Measurements from ENCODE around the gene RPAP3.

Gene RPAP3

GRCh38 chr12:47718531-47718930 lies 12.7 kb upstream of the RPAP3 start:
- no peak for DNase-seq

GRCh38 chr12:47717443-47718193 lies 11.8 kb upstream of the RPAP3 start:
- peak; percentile 61 for DNase-seq

- no peak for DNase-seq
Measured at GRCh38 chr12:47717046-47717442, 11.2 kb upstream of the RPAP3 start.

- DNase-seq = no peak
Measured at GRCh38 chr12:47715877-47716548, 10.2 kb upstream of the RPAP3 start.

GRCh38 chr12:47715393-47715876 lies 9.6 kb upstream of the RPAP3 start:
- peak; percentile 85 for DNase-seq

- DNase-seq = no peak
Measured at GRCh38 chr12:47714826-47715386, 9.1 kb upstream of the RPAP3 start.

- no peak for DNase-seq
Measured at GRCh38 chr12:47712171-47712570, 6.3 kb upstream of the RPAP3 start.

GRCh38 chr12:47711448-47711847 lies 5.6 kb upstream of the RPAP3 start:
- DNase-seq = no peak

- no peak for DNase-seq
Measured at GRCh38 chr12:47710278-47710677, 4.4 kb upstream of the RPAP3 start.

GRCh38 chr12:47709671-47710070 lies 3.8 kb upstream of the RPAP3 start:
- no peak for DNase-seq

GRCh38 chr12:47709237-47709636 lies 3.4 kb upstream of the RPAP3 start:
- no peak for DNase-seq

- DNase-seq = no peak
Measured at GRCh38 chr12:47707905-47708543, 2.2 kb upstream of the RPAP3 start.

- DNase-seq = no peak
Measured at GRCh38 chr12:47707355-47707754, 1.5 kb upstream of the RPAP3 start.

- no peak for DNase-seq
Measured at GRCh38 chr12:47705229-47705565, 633 bp downstream of the RPAP3 start.

GRCh38 chr12:47704719-47705118 lies 1.1 kb downstream of the RPAP3 start:
- no peak for DNase-seq

GRCh38 chr12:47700263-47700662 lies 5.6 kb downstream of the RPAP3 start:
- no peak for DNase-seq

GRCh38 chr12:47698631-47699030 lies 7.2 kb downstream of the RPAP3 start:
- DNase-seq = no peak

GRCh38 chr12:47698055-47698454 lies 7.8 kb downstream of the RPAP3 start:
- DNase-seq = no peak

- DNase-seq = no peak
Measured at GRCh38 chr12:47689215-47689614, 16.6 kb downstream of the RPAP3 start.

GRCh38 chr12:47687636-47688035 lies 18.2 kb downstream of the RPAP3 start:
- no peak for DNase-seq

- peak; percentile 45 for DNase-seq
Measured at GRCh38 chr12:47686645-47687240, 19.1 kb downstream of the RPAP3 start.

GRCh38 chr12:47679785-47680184 lies 26.0 kb downstream of the RPAP3 start:
- no peak for DNase-seq

GRCh38 chr12:47672068-47672467 lies 33.8 kb downstream of the RPAP3 start:
- DNase-seq = no peak
